Muscle of leg (tissue), 11 donors: Measurements from ENCODE around the gene RAB44. TPM values are rescaled to one million over a fixed set of nuclear protein-coding genes. Genes with fewer than 3 reads are reported as not detected.

ENCODE experiments used
- DNase-seq: peaks from one replicate; pipeline ENCODE4 v3.0.0; 2013
- H3K27ac ChIP-seq: one replicate; pipeline ENCODE4 v1.5.1; 2013; ENCODE audit warnings: mild to moderate bottlenecking, low read length, control low read depth
- H3K27me3 ChIP-seq: one replicate; pipeline ENCODE4 v1.6.1; 2013; ENCODE audit warnings: low read length; ENCODE audit not compliant: control insufficient read depth, insufficient read depth
- H3K36me3 ChIP-seq: one replicate; pipeline ENCODE4 v1.6.1; 2013; ENCODE audit warnings: low read length; ENCODE audit not compliant: control insufficient read depth, insufficient read depth
- H3K4me1 ChIP-seq: one replicate; pipeline ENCODE4 v1.6.1; 2013; ENCODE audit warnings: low read length; ENCODE audit not compliant: control insufficient read depth, insufficient read depth
- H3K4me3 ChIP-seq: one replicate; pipeline ENCODE4 v1.5.1; 2013; ENCODE audit warnings: low read length, control low read depth
- H3K9me3 ChIP-seq: replicated peaks from 2 replicates; pipeline ENCODE4 v1.6.1; 2013; ENCODE audit warnings: low read depth, low read length; ENCODE audit not compliant: control insufficient read depth
- WGBS: methylation state at CpG from one replicate; pipeline ENCODE4 v1.1.5; 2013; ENCODE audit warnings: missing lambda C conversion rate; ENCODE audit not compliant: insufficient coverage; 5-methylcytosine and 5-hydroxymethylcytosine counted together
- polyA plus RNA-seq, 8 donors: library from polyadenylated mRNA; unstranded; fragments of 120-200 nt; gene quantifications; one replicate each; pipeline versions ENCODE4 v1.2.1 to v1.2.3, GENCODE V29; 2013; ENCODE audit warnings: inconsistent platforms in 1 of 8, low replicate concordance in 1 of 8; ENCODE audit not compliant: insufficient read length in 8 of 8, insufficient read depth in 1 of 8
- total RNA-seq: library from RNA; stranded (reverse); fragments of 120-200 nt; gene quantifications from one replicate; pipeline ENCODE4 v1.2.4, GENCODE V29; 2013

RAB44 gene
- total and polyA plus RNA-seq, 9 donors: 0.04 to 0.23 (median 0.15) TPM

DNA sequence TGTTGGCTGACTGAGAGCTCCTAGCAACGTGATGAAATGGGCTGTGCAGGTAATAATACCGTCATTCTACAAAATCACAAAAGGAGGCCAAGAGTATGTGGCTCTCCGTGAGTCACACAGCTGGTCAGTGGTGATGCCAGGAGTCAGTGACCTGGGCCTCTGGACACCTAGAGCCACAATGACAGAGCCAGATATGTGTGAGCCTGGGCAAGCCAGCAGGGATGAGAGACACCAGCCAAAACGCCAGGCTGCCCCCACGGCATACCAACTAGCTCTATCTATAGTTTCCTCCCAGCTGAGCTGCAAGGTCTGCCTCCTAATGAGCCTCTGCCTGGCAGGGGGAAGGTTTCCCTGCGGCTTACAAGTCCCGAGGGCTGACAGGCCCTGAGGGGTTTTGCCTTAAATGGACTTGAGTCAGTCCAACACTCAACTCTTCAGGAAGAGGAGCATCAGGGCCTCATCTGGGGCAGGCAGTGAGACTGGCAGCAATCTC lies 71.6 kb downstream of the RAB44 start:
- H3K4me3 ChIP-seq: no peak overlapping the region
- no peak for DNase-seq

DNA sequence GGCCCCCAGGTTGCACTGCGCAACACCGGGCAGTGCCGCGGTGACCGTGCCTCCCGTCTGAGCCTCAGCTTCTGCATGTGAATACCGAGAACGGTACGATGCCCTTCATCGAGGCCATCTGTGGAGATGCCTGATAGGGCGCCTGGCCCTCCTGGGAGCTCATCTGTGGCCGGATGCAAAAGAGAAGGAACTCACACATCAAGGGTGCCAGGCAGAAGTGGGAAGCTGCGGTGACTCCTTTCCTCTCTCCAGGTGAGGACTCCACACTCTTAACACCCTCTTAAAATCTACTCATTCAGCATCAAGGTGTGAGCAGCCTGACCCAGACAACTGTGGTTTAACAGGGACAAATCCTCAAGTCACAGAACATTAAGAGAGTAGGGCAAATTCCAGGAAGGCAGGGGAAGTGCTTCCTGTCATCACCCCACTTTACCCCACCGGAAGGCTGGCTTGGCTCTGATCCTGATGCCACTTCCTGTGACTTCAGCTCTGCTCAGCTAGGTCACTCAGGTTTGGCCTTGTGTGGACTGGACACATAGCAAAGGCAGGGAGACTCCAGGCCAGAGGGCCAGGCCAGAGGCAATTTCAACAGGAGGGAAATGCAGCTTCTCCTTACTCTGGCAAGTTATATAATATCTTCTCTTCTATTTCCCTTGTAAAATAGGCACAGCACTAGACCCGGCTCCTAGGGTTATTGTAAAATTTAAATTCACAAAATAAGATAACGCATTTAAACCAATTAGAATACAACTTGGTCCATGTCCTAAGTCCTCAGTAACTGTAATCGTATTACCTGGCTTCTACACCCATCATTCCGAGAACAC lies 72.3 kb downstream of the RAB44 start:
- peaks cover 51% of the 10 kb centered on the region for H3K4me1 ChIP-seq
- 72% methylated on average over 15 of the region's 18 CpGs for WGBS
- no peak for DNase-seq
- H3K27ac ChIP-seq: no peak overlapping the region
- peaks cover 8% of the 10 kb centered on the region for H3K36me3 ChIP-seq
- H3K27me3 ChIP-seq: no peaks in the 10 kb centered on the region
- no peaks in the 10 kb centered on the region for H3K9me3 ChIP-seq
- H3K4me3 ChIP-seq: no peak overlapping the region

More for the DNA sequence above, 71.6 kb downstream of the RAB44 start:
- Histone ChIP-seq H3K9me3 (no peaks in the 10 kb centered on the region), H3K4me1 (peaks cover 48% of the 10 kb centered on the region), H3K27ac (no peak overlapping the region), H3K27me3 (no peaks in the 10 kb centered on the region), H3K36me3 (peaks cover 8% of the 10 kb centered on the region)
- 48% methylated on average over 7 of the region's 7 CpGs for WGBS

DNA sequence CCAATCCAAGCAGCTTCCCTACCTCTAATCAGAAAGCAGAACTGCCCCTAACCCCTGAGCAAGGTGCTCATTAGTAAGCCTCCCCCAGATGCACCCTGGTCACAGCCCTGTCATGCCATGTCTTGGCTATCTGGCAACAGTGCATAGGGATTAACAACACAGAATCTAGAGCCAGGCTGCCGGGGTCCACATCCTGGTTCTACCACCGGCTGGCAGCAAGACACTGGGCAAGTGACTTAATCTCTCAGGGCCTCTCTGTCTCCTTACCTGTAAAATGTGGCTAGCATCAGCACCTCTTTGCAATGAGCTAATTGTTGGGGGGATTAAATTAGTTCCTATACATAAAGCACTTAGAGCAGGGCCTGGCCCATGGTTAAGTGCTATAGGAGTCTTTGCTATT lies 73.5 kb downstream of the RAB44 start:
- H3K4me1 ChIP-seq: peaks cover 39% of the 10 kb centered on the region
- peaks cover 8% of the 10 kb centered on the region for H3K36me3 ChIP-seq
- DNase-seq: no peak
- no peak overlapping the region for H3K27ac ChIP-seq
- no peaks in the 10 kb centered on the region for H3K27me3 ChIP-seq
- 60% methylated on average over 1 of the region's 2 CpGs for WGBS
- no peaks in the 10 kb centered on the region for H3K9me3 ChIP-seq
- H3K4me3 ChIP-seq: no peak overlapping the region

DNA sequence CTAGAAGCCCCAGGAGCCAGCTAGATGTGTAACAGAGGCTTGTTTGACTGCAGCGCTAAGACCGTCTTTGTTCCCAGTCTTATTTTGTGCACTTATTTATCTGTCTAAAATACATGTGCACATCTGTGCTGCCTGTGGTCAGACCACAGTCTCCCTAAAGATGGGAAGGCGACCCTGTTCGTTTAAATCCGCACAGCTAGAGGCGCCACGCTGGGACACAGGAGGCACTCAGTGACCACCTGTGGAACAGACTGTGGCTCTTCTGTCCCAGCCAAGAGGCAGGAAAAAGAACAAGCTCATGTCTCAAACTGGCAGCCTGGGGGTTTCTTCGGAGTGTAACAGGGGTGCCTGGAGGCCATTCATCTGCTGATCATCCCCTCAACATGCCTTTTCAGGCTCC lies 74.8 kb downstream of the RAB44 start:
- no peak overlapping the region for H3K4me3 ChIP-seq
- no peak overlapping the region for H3K27ac ChIP-seq
- 71% methylated on average over 7 of the region's 8 CpGs for WGBS
- H3K4me1 ChIP-seq: peaks cover 35% of the 10 kb centered on the region
- no peaks in the 10 kb centered on the region for H3K9me3 ChIP-seq
- H3K27me3 ChIP-seq: no peaks in the 10 kb centered on the region
- H3K36me3 ChIP-seq: peaks cover 8% of the 10 kb centered on the region
- DNase-seq: no peak

DNA sequence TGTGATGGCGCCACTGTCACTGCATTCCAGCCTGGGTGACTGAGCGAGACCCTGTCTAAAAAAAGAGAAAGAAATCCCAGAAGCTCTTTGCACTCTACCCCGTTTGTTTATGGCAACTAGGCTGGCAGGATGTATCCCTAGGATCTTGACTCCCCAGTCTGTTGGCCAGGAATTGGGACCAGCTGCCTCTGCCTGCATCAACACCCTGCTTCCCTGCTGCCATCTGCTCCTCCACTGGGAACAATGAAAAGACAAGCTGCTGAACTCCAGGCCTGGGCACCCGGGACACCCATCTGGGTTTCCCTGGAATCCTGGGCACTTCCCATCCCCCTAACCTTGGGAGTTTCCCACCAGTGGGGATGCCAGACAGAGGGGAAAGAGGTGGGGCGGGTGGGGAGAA lies 76.7 kb downstream of the RAB44 start:
- no peak overlapping the region for H3K27ac ChIP-seq
- peak; percentile 57 for DNase-seq
- H3K27me3 ChIP-seq: no peaks in the 10 kb centered on the region
- 80% methylated on average over 2 of the region's 5 CpGs for WGBS
- H3K4me3 ChIP-seq: no peak overlapping the region
- peaks cover 8% of the 10 kb centered on the region for H3K36me3 ChIP-seq
- H3K4me1 ChIP-seq: peaks cover 24% of the 10 kb centered on the region
- H3K9me3 ChIP-seq: no peaks in the 10 kb centered on the region

DNA sequence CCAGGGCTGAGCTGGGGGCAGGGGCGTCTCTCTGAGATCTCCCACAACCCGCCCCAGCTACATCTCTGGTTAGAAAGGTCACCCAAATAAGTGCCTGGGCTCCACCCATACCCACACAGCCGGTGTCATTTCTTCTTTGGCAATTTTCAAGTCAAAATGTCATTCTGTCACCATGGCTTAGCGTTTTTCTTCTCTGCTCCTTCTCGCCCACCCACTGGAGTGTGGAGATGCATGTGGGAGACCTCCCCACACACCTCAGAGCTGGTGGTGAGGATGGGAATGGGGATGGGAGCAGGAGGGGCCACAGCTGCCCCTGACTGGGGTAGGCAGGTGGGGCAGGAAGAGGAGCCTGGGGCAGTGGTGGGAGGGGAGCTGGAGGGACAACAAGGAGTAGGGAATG lies 78.5 kb downstream of the RAB44 start:
- 62% methylated on average over 2 of the region's 5 CpGs for WGBS

DNA sequence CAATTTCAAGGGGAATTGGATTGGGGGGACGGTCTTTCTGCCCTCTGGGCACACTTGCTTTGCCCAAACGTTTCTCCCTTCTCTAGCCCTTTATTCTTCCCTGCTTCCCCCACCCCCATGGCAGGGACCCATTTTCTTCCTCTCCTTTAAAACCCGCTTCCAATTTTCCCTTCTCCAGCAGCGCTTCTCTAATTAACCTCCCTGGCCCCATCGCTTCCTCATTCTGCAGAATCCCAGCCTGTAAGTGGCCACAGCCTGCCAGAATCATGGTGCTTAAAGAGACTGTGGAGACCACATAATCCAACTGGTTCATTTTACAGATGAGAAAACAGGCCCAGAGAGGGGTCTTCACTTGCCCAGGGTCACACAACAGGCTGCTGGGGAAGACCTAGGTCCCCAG lies 80.2 kb downstream of the RAB44 start:
- Histone ChIP-seq H3K9me3 (no peaks in the 10 kb centered on the region), H3K36me3 (peaks cover 8% of the 10 kb centered on the region), H3K27ac (no peak overlapping the region), H3K27me3 (no peaks in the 10 kb centered on the region), H3K4me3 (no peak overlapping the region), H3K4me1 (peaks cover 18% of the 10 kb centered on the region)
- 10% methylated on average over 4 of the region's 5 CpGs for WGBS
- DNase-seq: peak; percentile 65

More for the DNA sequence above, 78.5 kb downstream of the RAB44 start:
- H3K4me3 ChIP-seq: no peak overlapping the region
- no peak overlapping the region for H3K27ac ChIP-seq
- no peaks in the 10 kb centered on the region for H3K9me3 ChIP-seq
- H3K27me3 ChIP-seq: no peaks in the 10 kb centered on the region
- no peak for DNase-seq
- peaks cover 18% of the 10 kb centered on the region for H3K4me1 ChIP-seq
- peaks cover 8% of the 10 kb centered on the region for H3K36me3 ChIP-seq

DNA sequence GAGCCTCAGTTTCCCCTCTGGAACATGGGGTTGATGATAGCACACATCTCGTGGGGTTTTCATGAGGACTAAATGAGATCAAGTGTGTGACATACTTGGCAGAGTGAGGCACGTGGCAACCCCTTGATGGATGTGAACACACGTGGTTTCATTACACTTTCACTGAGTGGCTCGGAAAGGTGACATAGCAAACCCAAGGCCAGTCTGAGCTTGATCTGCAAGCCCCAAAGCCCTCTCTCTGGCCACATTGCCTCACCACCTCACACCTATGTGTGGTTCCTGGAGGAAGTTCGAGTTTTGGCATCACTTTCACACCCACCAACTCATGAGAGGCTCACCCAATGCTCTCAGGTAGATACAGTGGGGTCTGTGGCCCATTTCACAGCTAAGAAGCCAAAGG lies 81.6 kb downstream of the RAB44 start:
- no peak overlapping the region for H3K4me3 ChIP-seq

DNA sequence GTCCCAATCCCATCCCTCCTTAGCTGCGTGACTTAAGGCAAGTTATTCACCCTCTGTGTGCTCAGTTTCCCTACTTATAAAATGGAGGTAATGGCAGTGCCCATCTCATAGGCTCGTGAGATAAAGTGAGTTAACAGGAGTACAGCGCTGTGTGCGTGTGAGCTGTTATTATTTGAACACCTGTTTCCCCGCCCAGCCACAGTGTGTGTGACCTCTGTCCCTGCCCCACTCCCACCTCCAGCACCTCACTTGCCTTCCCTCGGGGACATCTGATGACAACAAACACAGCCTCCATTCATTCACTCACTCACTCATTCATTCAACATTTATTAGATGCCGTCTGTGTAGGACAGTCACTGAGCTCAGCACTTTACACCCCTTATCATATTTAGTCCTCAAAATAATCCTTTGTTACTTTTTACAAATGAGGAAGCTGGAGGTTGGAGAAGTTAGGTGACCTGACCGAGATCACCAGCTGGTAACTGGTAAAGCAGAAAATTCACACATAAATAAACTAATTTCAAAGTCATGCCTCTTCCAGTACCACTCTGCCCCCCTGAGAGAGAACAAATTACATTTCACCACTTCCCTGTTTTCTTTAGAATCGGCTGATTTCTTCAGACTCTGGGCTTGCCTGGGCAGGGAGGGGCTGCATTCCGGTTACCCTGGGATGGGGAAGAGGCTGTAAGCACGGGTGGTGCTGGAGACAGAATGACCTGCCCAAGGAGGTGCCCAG lies 83.0 kb downstream of the RAB44 start:
- Histone ChIP-seq H3K27me3 (no peaks in the 10 kb centered on the region), H3K27ac (no peak overlapping the region), H3K4me1 (peaks cover 11% of the 10 kb centered on the region), H3K9me3 (no peaks in the 10 kb centered on the region), H3K36me3 (no peaks in the 10 kb centered on the region), H3K4me3 (no peak overlapping the region)
- DNase-seq: no peak
- 64% methylated on average over 3 of the region's 11 CpGs for WGBS

More for the DNA sequence above, 81.6 kb downstream of the RAB44 start:
- Histone ChIP-seq H3K27ac (no peak overlapping the region), H3K9me3 (no peaks in the 10 kb centered on the region), H3K4me1 (peaks cover 15% of the 10 kb centered on the region), H3K36me3 (no peaks in the 10 kb centered on the region), H3K27me3 (no peaks in the 10 kb centered on the region)
- 86% methylated on average over 3 of the region's 5 CpGs for WGBS
- DNase-seq: no peak

DNA sequence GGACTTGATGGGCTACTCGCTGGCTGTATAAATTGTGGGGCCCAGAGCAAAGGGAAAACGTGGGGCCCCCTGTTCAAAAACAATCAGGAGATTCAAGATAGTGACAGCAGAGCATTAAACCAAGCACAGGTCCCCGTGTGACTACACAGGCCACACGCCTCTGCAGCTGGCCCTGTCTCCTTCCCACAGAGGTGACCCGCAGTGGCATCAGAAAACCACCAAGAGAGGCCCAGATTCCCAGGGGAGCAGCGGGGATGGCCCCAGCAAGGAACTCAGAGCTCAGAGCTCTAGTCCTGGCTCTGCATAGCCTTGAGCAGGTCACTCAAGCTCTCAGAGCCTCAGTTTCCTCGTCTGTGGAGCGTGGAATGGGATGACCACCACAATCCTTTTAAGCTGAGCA lies 84.0 kb downstream of the RAB44 start:
- Histone ChIP-seq H3K27ac (no peak overlapping the region), H3K4me3 (no peak overlapping the region), H3K4me1 (peaks cover 11% of the 10 kb centered on the region), H3K9me3 (no peaks in the 10 kb centered on the region), H3K36me3 (no peaks in the 10 kb centered on the region), H3K27me3 (no peaks in the 10 kb centered on the region)
- no peak for DNase-seq
- 50% methylated on average over 8 of the region's 8 CpGs for WGBS
